Right lobe of liver (tissue), 6 donors: ENCODE measurements around the gene INO80E. TPM values are rescaled to one million over a fixed set of nuclear protein-coding genes. Genes with fewer than 3 reads are reported as not detected.

Source experiments
- ATAC-seq, 4 donors: fragments of 200-7000 bp; cut with Tn5 transposase; one replicate each; pipeline ENCODE4 v1.9.1; 2020; ENCODE audit warnings: mild to moderate bottlenecking in 4 of 4, moderate library complexity in 4 of 4
- DNase-seq, 3 donors: peaks; one replicate each; pipeline ENCODE4 v3.0.0-alpha.2; 2020
- H3K27ac ChIP-seq, 3 donors: fragments of 200-600 bp; one replicate each; pipeline ENCODE4 v1.8.0; 2022
- H3K27me3 ChIP-seq, 2 donors: fragments of 200-600 bp; one replicate each; pipeline ENCODE4 v1.8.0; 2022
- H3K36me3 ChIP-seq, 4 donors: fragments of 200-600 bp; sonication (generic) in 1 of 4; one replicate each; pipeline versions ENCODE4 v1.5.1 to v1.8.0; 2017 to 2022; ENCODE audit warnings: control low read depth in 1 of 4
- H3K4me1 ChIP-seq, 4 donors: fragments of 200-600 bp; sonication (generic) in 1 of 4; one replicate each; pipeline versions ENCODE4 v1.5.1 to v1.8.0; 2017 to 2022; ENCODE audit warnings: control low read depth in 1 of 4
- H3K4me3 ChIP-seq, 3 donors: fragments of 200-600 bp; one replicate each; pipeline ENCODE4 v1.8.0; 2022
- H3K9me3 ChIP-seq, 4 donors: fragments of 200-600 bp; sonication (generic) in 1 of 4; one replicate each; pipeline versions ENCODE4 v1.5.1 to v1.8.0; 2017 to 2022; ENCODE audit warnings: control low read depth in 1 of 4
- POLR2A ChIP-seq: fragments of 450-650 bp; IDR thresholded peaks from one replicate; pipeline ENCODE4 v1.6.1; 2017; ENCODE audit warnings: antibody characterized with exemption, mild to moderate bottlenecking
- WGBS: methylation state at CpG from one replicate; pipeline ENCODE4 v1.1.6; 2018; ENCODE audit warnings: low coverage, low lambda C conversion rate; ENCODE audit not compliant: insufficient coverage; ENCODE audit errors: missing lambda C conversion rate; 5-methylcytosine and 5-hydroxymethylcytosine counted together
- intact Hi-C, 2 donors: fragments of 100-400 bp; cut with DNase I; formaldehyde crosslinking; loops; one replicate each; pipeline versions ENCODE4 v1.11.2 to v1.14.1; 2022
- total RNA-seq, 6 experiments: library from RNA; depleted of rRNA in 2 of 6; stranded (reverse); fragments of >200 nt in 2 of 6; fragmentation: NEBNext Ultra II Directional in 3 of 6; extraction: Animal tissue kit (Norgen Biotek cat#: 25700) in 3 of 6; gene quantifications; one replicate each; pipeline versions ENCODE4 v1.1.0 to v1.2.4, GENCODE V29; 2016 to 2023
- TF ChIP-seq, protein P1 (sequence below), 4 donors: fragments of 200-600 bp in 3 of 4; fragments of 450-650 bp in 1 of 4; IDR thresholded peaks; one replicate each; pipeline versions ENCODE4 v1.5.1 to v1.8.0; 2016 to 2022; ENCODE audit warnings: antibody characterized with exemption in 4 of 4, mild to moderate bottlenecking in 2 of 4
- donor health status: DM: no; HTN: yes; CAD: no.
- donor health status: DM: no; HTN: no; CAD: no.
- donor health status: DM: no; HTN: no; CAD: no.
- donor health status: DM: no; HTN: yes; CAD: no.
- donor health status: DM: no; HTN: yes; CAD: no.

INO80E gene
- total RNA-seq, 6 experiments from 2014 or later = 22.3 to 45.8 (median 33.2) TPM

GRCh38 chr16:29990883-29991570, 5.0 kb upstream of the INO80E start:
- no peak overlapping the region for H3K4me3 ChIP-seq
- no CpG with 5 or more reads among the region's 35 CpGs for WGBS
- intact Hi-C loops = loop anchor here in 1 of 2 donors (10.0 kb wide), 1 partner anchor 176 kb away; the partner anchor contains the start of genes PAGR1 and PRRT2
- no peaks in the 10 kb centered on the region for H3K27me3 ChIP-seq
- peaks cover 0 to 47% (median 22%) of the 10 kb centered on the region in 4 donors for H3K36me3 ChIP-seq
- H3K27ac ChIP-seq = no peak overlapping the region
- peaks cover 0 to 13% (median 3%) of the 10 kb centered on the region in 4 donors for H3K4me1 ChIP-seq
- TF ChIP-seq, protein P1, sequence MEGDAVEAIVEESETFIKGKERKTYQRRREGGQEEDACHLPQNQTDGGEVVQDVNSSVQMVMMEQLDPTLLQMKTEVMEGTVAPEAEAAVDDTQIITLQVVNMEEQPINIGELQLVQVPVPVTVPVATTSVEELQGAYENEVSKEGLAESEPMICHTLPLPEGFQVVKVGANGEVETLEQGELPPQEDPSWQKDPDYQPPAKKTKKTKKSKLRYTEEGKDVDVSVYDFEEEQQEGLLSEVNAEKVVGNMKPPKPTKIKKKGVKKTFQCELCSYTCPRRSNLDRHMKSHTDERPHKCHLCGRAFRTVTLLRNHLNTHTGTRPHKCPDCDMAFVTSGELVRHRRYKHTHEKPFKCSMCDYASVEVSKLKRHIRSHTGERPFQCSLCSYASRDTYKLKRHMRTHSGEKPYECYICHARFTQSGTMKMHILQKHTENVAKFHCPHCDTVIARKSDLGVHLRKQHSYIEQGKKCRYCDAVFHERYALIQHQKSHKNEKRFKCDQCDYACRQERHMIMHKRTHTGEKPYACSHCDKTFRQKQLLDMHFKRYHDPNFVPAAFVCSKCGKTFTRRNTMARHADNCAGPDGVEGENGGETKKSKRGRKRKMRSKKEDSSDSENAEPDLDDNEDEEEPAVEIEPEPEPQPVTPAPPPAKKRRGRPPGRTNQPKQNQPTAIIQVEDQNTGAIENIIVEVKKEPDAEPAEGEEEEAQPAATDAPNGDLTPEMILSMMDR (IDR thresholded peaks at IDR 0.05) = no peak
- TF ChIP-seq POLR2A = no peak
- no peaks in the 10 kb centered on the region for H3K9me3 ChIP-seq
- ATAC-seq (no peak), DNase-seq (peak in 2 of 3 donors; percentile 39 to 43)

DNA sequence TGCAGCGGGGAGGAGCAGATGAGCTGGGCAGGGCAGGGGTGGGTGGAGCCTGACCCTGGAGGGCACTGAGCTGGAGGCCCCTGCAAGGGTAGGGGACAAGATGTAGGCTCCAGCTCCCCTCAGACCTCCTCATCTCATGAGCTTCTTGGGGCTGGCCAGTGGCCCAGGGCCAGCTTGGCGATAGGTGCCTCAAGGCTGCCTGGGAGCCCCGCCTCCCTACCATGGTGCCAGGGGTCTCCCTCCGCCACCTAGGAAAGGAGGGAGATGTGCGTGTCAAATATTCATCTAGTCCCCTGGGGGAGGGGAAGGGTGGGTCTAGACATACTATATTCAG, 4.5 kb upstream of the INO80E start:
- intact Hi-C loops = loop anchor here in 1 of 2 donors (10.0 kb wide), 1 partner anchor 177 kb away; the partner anchor contains the start of genes PAGR1 and PRRT2
- Histone ChIP-seq H3K4me3 (no peak overlapping the region), H3K4me1 (peaks cover 0 to 13% (median 3%) of the 10 kb centered on the region in 4 donors), H3K27ac (no peak overlapping the region), H3K36me3 (peaks cover 0 to 42% (median 17%) of the 10 kb centered on the region in 4 donors), H3K27me3 (no peaks in the 10 kb centered on the region), H3K9me3 (no peaks in the 10 kb centered on the region)
- no peak for ATAC-seq
- peak in 1 of 3 donors; percentile 34 for DNase-seq
- no CpG with 5 or more reads among the region's 5 CpGs for WGBS
- TF ChIP-seq POLR2A = no peak
- TF ChIP-seq, protein P1 (IDR thresholded peaks at IDR 0.05) = no peak

- DNase-seq = peak in 1 of 3 donors; percentile 21
These were observed 3.6 kb upstream of the INO80E start for GRCh38 chr16:29992344-29992967.

GRCh38 chr16:29993191-29993902, 2.7 kb upstream of the INO80E start:
- intact Hi-C loops = loop anchor here in 1 of 2 donors (10.0 kb wide), 1 partner anchor 179 kb away; the partner anchor contains the start of genes PAGR1 and PRRT2
- WGBS = 100% methylated on average over 1 of the region's 25 CpGs
- H3K27me3 ChIP-seq = no peaks in the 10 kb centered on the region

More at GRCh38 chr16:29992344-29992967, 3.6 kb upstream of the INO80E start:
- Histone ChIP-seq H3K4me1 (peaks cover 0 to 18% (median 6%) of the 10 kb centered on the region in 4 donors), H3K4me3 (no peak overlapping the region), H3K36me3 (peaks cover 0 to 34% (median 12%) of the 10 kb centered on the region in 4 donors), H3K27me3 (no peaks in the 10 kb centered on the region), H3K9me3 (no peaks in the 10 kb centered on the region), H3K27ac (peak overlapping the region in 1 of 3 donors; percentile 43)
- TF ChIP-seq POLR2A = no peak
- TF ChIP-seq, protein P1 (IDR thresholded peaks at IDR 0.05) = no peak
- WGBS = 39% methylated on average over 5 of the region's 7 CpGs
- peak in 1 of 4 donors; percentile 16 for ATAC-seq
- intact Hi-C loops = loop anchor here in 1 of 2 donors (10.0 kb wide), 1 partner anchor 178 kb away; the partner anchor contains the start of genes PAGR1 and PRRT2

More at GRCh38 chr16:29993191-29993902, 2.7 kb upstream of the INO80E start:
- H3K36me3 ChIP-seq = peaks cover 0 to 30% (median 9%) of the 10 kb centered on the region in 4 donors
- no peak for ATAC-seq
- H3K4me1 ChIP-seq = peaks cover 0 to 18% (median 6%) of the 10 kb centered on the region in 4 donors
- H3K9me3 ChIP-seq = no peaks in the 10 kb centered on the region
- DNase-seq = peak in 1 of 3 donors; percentile 42
- no peak for TF ChIP-seq POLR2A
- TF ChIP-seq, protein P1 (IDR thresholded peaks at IDR 0.05) = no peak
- H3K4me3 ChIP-seq = no peak overlapping the region
- no peak overlapping the region for H3K27ac ChIP-seq
